HL-60 (cell line): Measurements from ENCODE around the gene RAP1GAP.

Experiments
- CTCF ChIP-seq: IDR thresholded peaks from one replicate; pipeline ENCODE4 v1.5.1; 2011; ENCODE audit warnings: low read length, control low read depth, inconsistent platforms; ENCODE audit not compliant: insufficient read depth
- POLR2AphosphoS5 ChIP-seq: IDR thresholded peaks from 2 replicates; pipeline ENCODE4 v1.6.1; 2012; ENCODE audit warnings: low read depth
- REST ChIP-seq: IDR thresholded peaks from 2 replicates; pipeline ENCODE4 v1.6.1; 2012; ENCODE audit warnings: low read depth; ENCODE audit not compliant: insufficient replicate concordance

- no peak for TF ChIP-seq CTCF
- no peak for TF ChIP-seq REST
- TF ChIP-seq POLR2AphosphoS5 = no peak; the same call in 1 of the 2 replicates
These were observed 2.8 kb upstream of the RAP1GAP start for GRCh38 chr1:21671915-21672314.
